HG03565 (cell line): ENCODE results near the gene MYPN.
"Not testable (repeated sequence)": the region's sequence is repeated elsewhere in the genome, so short reads cannot be mapped to it uniquely, and the experiment has no call there.

Experiments used
- ATAC-seq: cut with Tn5 transposase; IDR thresholded peaks from one replicate; pipeline ENCODE4 v1.9.1; 2021; ENCODE audit warnings: mild to moderate bottlenecking, moderate library complexity; ENCODE audit not compliant: unreplicated experiment

The MYPN gene

DNA sequence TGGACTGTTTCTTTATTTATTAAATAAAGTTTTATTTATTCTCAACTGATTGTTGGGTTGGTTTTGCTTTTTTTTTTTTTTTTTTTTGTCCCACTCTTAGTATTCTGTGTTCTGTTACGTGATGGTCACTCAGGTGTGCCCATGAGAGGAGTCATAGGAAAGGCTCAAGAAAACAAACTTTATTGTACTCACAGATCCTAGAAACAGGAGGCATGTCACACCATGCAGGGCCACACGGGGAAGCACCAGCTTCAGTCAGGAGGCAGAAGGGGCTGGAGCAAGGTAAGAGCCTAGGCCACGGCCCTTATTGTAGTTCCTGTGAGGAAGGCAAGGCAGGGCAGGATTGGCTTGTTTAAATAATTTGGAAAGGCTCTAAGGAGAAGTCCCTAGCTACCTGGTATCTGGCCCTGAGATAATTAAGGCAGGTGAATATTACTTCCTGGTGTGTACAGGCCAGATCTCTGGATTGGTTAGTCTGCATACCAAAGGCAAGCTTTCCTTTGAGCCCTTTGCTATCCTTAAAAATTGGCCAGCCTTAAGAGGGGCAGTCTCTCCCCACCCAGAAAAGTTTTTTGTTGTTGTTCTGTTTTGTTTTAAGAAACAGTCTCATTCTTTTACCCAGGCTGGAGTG is 114.4 kb downstream of the MYPN start:
- no peak for ATAC-seq

DNA sequence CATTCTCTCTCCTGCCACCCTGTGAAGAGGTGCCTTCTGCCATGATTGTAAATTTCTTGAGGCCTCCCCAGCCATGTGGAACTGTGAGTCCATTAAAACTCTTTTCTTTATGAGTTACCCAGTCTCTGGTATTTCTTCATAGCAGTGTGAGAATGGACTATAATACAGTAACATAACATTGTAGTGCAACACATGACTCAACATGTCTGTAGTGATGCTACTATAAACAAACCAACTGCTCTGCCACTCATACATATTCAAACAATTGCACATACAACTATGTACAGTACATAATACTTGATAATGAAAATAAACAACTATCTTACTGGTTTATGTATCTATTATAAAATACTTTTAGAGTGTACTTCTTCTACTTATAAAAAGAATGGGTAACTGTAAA is 115.5 kb downstream of the MYPN start:
- ATAC-seq, result no peak

- no peak for ATAC-seq
These were observed 121.0 kb downstream of the MYPN start for GRCh38 chr10:68230268-68230667.

- peak; percentile 83 for ATAC-seq
These were observed 122.0 kb downstream of the MYPN start for GRCh38 chr10:68231106-68231816.

DNA sequence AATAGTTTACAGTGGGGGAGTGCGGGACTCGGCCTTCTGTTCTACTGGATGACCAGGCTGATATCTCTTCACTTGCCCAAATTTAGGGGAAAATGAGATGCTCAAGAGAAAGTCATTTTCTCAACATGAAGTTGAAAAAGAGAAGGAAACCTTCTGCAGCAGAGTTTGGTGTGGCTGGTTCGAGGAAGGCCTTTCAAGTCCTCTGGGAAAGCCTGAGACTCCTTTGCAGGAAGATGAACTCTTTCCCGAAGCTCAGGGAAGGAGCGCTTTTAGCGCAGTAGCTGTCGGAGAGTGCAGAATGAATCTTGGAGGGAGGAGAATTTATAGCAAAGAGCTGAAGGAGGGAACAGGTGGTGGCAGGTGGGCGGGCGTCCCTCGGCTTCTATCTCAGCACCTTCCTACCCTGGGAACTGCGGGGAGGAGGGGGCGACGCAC is 122.5 kb downstream of the MYPN start, which contains the start of gene ATOH7:
TSS of gene ATOH7 (minus strand) at position 297 of the 435 bp plus-strand sequence. CDS start 436 bp downstream, outside the sequence.
- no peak for ATAC-seq

- ATAC-seq, result no peak
These were observed 123.8 kb downstream of the MYPN start for GRCh38 chr10:68233046-68233445.

- no peak for ATAC-seq
These were observed 125.8 kb downstream of the MYPN start for GRCh38 chr10:68235111-68235510.

GRCh38 chr10:68235581-68235980 is 126.3 kb downstream of the MYPN start:
- no peak for ATAC-seq

DNA sequence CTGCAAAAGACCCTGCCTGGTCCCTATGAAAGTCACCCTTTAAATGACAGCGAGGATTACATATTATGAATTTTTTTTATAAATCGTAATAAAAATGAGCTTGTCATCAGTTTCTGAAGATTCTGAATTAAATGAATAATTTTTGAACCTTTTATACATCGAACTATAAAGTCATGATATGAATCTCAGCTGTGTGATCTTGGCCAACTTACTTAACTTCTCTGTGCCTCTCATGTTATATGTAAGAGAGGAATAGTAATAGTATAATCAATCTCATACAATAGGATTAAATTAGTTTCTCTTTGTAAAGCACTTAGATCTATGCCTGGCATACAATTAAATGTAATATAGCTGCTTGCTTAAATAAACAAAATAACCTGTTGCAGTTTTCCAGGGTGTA is 127.9 kb downstream of the MYPN start:
- no peak for ATAC-seq

- no peak for ATAC-seq
These were observed 129.1 kb downstream of the MYPN start for GRCh38 chr10:68238371-68238770.

DNA sequence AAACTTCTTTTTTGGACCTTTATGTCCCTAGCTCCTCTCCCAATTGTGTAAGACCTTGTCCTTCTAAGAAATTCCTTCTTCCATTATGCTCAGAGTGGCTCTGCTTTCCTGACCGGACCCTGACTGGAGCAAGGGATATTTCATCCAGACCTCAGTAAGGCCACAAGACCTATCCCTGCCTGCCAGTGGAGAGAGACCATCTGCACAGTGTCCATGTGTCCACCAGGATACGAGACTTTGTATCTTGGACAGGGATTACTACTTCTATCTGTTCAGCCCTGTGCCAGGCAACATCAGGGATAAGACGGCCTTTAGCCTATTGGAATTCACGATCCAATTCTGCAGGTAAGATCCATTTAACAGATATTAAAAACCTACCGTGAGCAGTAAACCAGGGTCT is 129.8 kb downstream of the MYPN start:
- no peak for ATAC-seq

DNA sequence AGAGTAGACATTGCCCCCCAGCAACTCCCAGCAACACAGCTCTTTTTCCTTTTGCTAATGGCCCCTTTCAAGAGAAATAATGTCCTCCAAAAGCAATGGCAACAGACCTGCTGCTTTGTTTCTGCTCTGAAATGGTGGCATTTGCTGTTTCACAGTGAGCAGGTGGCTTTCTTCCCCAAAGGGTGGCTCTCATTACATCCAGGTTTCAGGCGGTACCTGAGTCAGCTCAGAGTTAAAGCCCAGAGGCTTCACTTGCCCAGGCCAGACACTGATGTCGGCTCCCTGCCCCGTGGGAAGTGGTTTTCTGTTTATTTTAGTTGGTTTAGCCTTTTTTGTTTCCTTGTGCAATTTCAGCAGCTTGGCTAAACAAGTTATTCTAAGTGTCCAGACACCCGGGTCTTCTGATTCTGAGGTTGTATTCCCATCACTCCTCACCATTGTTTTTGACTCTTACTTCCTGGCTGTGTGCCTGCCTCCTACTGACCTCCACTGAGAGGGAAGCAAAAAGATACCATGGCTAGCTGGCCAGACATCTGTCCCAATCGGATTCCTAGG is 130.4 kb downstream of the MYPN start:
- ATAC-seq, result no peak

GRCh38 chr10:68242051-68242450 is 132.8 kb downstream of the MYPN start:
- ATAC-seq, result no peak

DNA sequence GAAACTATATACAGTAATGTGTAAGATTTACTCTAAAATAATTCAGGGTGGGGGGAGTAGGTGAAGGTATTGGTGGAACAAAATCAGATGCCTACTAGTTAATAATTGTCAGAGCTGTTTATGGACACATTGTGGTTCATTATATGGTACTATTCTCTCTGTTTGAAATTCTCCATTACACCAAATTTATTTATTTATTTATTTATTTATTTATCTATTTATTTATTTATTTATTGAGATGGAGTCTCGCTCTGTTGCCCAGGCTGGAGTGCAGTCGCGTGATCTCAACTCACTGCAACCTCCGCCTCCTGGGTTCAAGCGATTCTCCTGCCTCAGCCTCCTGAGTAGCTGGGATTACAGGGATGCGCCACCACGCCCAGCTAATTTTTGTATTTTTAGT is 137.1 kb downstream of the MYPN start:
- not testable (repeated sequence) for ATAC-seq

- ATAC-seq, result no peak
These were observed 138.6 kb downstream of the MYPN start for GRCh38 chr10:68247931-68248330.

GRCh38 chr10:68249297-68249696 is 140.0 kb downstream of the MYPN start:
- ATAC-seq, result no peak

DNA sequence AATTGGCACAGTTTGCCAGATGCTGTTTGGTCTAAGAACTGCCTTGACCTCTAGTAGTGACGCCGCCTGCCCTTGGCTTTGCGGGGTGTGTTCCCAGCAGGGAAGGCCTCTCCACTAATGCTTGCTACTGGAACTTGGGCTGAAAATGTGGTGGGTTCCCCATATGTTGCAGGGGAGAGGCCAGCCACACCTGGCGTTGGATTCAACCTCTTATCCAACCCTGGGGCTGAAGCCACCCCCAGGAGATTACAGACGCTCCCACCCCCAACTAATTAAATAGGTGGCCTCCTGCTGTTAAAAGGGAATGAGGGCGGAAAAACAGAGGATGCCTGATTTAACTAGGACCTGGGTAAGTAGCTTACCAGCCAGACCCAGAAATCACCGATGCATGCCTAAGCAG is 141.9 kb downstream of the MYPN start:
- ATAC-seq, result no peak

- no peak for ATAC-seq
These were observed 142.6 kb downstream of the MYPN start for GRCh38 chr10:68251625-68252495.

GRCh38 chr10:68253346-68253745 is 144.1 kb downstream of the MYPN start:
- no peak for ATAC-seq

- no peak for ATAC-seq
These were observed 152.0 kb downstream of the MYPN start for GRCh38 chr10:68261132-68261856.
